GM19023 (cell line): ENCODE measurements around the gene MAP3K2.

Experiments used
- ATAC-seq: cut with Tn5 transposase; IDR thresholded peaks from one replicate; pipeline ENCODE4 v1.9.1; 2021; ENCODE audit warnings: mild to moderate bottlenecking, moderate library complexity; ENCODE audit not compliant: unreplicated experiment

MAP3K2 gene

GRCh38 chr2:127407661-127408003 lies 19.9 kb upstream of the MAP3K2 start:
- ATAC-seq = peak; percentile 15

DNA sequence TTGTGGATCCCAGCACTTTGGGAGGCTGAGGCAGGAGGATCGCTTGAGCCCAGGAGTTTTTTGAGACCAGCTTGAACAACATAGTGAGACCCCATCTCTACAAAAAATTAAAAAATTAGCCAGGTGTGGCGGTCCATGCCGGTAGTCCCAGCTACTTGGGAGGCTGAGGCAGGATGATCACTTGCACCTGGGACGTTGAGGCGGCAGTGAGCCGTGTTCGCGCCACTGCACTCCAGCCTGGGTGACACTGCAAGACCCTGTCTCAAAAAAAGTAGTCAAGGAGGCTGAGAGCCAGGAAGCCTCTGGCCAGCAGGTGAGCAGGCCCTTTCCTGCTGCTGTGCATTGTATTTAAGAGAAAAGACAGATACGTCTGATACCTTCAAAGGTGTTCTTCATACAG lies 19.3 kb upstream of the MAP3K2 start:
- ATAC-seq = no peak

GRCh38 chr2:127406454-127406853 lies 18.7 kb upstream of the MAP3K2 start:
- no peak for ATAC-seq

DNA sequence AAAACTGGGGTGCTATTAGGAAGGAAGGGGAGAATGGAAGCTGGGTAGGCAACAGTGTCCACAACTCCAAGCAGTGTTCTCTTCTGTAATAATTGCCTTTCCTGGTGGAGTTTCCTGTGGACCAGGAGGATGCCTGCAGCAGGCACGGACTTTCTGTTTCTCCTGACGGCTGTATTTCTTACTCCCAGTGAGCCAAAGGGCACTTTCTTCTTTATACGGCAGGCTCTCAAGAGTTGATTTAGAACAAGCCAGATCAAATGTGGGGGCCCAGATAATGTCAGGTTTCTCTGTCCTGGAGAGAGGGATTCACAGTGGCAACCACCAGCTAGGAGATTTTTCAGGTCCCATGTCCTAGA lies 17.5 kb upstream of the MAP3K2 start:
- no peak for ATAC-seq

DNA sequence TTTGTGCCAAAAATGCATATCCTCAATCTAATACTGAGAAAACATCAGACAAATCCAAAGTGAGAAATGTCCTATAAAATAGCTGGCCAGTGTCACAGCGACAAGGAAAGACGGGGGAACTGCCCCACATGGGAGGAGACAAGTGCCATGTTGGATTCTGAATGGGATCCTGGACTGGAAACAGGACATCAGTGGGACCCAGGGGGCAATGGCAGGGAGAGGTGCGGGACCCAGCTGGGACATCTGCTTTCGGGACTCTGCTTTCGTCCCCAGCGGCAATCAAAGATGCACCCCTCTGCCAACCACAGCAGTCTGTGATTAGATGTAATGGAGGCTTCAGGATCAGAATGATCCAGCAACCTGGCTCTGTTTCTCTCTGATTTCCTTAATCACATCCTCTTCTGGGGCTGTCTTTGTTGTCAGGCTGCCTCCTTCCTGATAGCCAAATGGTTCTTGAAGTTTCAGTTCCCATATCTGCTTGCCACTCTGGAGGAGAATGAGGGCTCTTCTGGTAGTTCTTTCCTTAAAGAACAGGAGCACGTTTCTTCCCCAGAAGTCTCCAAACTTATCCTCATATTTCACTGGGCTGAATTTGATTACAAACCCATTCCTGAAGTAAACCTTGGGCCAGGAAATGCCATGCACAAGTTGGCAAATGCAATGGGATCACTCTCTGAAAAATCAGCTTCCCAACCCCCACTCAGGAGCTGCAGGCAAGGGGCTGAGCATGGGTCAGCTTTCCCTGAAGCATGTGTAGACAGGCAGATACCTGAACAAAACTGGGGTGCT lies 16.9 kb upstream of the MAP3K2 start:
- no peak for ATAC-seq

- ATAC-seq = no peak
Observed at GRCh38 chr2:127403460-127403859, 15.7 kb upstream of the MAP3K2 start.

GRCh38 chr2:127401757-127402695 lies 14.3 kb upstream of the MAP3K2 start:
- ATAC-seq = no peak

DNA sequence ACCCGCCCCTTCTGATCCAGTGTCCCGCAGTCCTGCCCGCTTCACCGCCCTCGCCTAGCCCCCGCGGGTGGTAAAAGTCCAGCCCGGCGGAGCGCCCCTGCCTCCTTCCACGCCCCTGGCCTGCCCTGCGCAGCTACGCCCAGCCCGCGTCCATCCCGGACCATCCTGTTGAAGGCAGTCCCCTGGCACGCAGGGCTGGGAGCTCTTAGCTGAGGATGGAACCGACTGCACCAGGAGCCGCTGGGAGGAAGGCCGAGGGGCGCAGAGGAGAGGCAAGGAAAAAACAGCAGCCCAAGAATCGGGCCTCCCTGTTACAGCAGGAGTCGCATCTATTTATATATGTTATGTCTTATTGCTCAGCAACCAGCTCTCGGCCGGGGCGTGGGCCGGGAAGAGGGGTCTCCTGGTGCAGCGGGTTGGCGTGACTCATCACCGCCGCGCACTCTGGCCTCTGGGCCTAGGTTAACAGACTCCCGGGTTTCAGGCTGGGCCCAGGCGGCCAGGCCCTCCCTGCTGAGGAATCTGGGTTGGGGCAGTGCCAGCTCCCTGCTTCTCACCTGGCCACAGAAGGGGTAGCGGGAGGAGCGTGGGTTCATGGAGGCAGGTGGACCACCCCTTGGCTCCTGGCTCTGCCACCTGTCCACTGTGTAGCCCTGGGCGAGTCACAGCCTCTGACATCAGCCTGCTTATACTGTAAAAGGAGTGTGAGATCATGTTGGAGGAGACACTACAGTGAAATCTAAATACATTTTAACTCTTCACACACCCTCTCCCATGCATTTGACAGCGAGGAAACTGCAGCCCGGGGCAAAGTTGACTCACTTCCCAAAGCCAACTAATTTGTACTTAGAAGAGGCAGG lies 13.4 kb upstream of the MAP3K2 start:
- ATAC-seq = no peak

GRCh38 chr2:127400533-127400896 lies 12.7 kb upstream of the MAP3K2 start:
- no peak for ATAC-seq

- peak; percentile 88 for ATAC-seq
Observed at GRCh38 chr2:127398239-127398590, 10.4 kb upstream of the MAP3K2 start.

- ATAC-seq = no peak
Observed at GRCh38 chr2:127397568-127398238, 9.9 kb upstream of the MAP3K2 start.

- no peak for ATAC-seq
Observed at GRCh38 chr2:127394492-127394891, 6.7 kb upstream of the MAP3K2 start.

DNA sequence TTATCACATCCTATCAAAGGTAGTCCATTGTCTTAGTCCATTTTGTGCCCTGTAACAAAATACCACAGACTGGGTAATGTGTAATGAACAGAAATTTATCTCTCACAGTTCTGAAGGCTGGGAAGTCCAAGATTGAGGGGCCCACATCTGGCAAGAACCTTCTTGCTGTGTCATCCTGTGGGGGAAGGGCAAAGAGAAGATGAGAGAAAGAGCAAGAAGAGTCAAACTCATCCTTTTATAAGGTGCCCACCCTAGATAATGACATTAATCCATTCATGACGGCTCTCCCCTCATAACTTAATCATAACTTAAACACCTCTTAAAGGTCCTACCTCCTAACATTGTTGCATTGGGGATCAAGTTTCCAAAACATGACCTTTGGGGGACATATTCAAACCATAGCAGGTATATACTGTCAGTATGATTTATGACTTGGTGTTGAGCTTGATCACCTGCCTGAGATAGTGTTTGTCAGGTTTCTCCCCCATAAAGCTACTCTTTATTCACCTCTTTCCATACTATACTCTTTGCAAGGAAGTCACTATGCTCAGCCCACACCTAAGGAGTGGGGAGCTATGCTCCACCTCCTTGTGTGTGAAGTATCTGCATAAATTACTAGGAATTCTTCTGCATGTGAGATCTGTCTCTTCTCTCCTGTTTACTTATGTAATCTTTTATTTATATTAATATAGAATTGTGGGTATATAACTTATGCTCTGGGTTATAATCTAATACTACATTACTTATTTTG lies 5.2 kb upstream of the MAP3K2 start:
- no peak for ATAC-seq

DNA sequence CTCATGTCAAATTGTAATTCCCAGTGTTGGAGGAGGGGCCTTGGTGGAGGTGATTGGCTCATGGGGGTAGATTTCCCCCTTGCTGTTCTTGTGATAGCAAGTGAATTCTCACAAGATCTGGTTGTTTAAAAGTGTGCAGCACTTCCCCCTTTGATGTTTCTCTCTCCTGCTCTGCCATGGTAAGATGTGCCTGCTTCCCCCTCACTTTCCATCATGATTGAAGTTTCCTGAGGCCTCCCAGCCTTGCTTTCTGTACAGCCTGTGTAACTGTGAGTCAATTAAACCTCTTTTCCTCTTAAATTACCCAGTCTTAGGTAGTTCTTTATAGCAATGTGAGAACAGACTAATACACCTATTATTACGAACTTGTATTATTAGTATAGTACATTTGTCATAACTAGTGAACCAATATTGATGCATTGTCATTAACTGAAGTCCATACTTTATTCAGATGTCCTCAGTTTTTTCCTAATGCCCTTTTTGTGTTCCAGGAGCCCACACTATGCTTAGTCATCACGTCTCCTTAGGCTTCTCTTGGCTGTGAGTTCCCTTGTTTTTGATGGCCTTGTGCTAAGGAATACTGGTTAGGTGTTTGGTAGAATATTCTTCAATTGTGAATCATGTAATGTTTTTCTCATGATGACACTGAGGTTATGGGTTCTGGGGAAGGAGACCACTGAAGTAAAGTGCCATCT lies 4.5 kb upstream of the MAP3K2 start:
- ATAC-seq = no peak

DNA sequence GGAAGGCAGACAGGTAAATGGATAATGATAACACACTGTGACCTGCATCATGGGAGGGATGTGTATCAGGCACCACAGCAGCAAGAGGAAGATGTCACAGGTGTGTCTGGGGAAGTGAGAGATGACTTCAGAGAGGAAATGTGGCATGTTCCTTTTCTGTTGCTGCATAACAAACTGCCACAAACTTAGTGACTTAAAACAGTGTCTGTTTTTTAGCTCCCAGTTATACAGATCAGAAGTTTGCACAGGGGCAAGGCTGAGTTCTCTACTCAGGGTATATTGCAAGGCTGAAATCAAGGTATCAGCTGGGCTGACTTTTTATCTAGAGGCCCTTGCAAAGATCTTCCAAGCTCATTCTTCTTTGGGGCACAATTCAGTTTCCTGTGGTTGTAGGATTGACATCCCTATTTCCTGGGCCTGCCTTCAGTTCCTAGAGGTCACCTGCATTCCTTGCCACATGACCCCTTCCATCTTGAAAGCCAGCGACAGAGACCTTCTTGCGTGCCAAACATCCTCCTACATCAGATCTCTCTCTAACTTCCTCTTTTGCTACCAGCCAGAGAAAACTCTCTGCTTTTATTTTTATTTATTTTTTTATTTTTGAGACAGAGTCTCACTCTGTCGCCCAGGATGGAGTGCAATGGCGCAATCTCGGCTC lies 2.1 kb upstream of the MAP3K2 start:
- no peak for ATAC-seq

GRCh38 chr2:127388423-127389164 lies 819 bp upstream of the MAP3K2 start:
- peak; percentile 15 for ATAC-seq

DNA sequence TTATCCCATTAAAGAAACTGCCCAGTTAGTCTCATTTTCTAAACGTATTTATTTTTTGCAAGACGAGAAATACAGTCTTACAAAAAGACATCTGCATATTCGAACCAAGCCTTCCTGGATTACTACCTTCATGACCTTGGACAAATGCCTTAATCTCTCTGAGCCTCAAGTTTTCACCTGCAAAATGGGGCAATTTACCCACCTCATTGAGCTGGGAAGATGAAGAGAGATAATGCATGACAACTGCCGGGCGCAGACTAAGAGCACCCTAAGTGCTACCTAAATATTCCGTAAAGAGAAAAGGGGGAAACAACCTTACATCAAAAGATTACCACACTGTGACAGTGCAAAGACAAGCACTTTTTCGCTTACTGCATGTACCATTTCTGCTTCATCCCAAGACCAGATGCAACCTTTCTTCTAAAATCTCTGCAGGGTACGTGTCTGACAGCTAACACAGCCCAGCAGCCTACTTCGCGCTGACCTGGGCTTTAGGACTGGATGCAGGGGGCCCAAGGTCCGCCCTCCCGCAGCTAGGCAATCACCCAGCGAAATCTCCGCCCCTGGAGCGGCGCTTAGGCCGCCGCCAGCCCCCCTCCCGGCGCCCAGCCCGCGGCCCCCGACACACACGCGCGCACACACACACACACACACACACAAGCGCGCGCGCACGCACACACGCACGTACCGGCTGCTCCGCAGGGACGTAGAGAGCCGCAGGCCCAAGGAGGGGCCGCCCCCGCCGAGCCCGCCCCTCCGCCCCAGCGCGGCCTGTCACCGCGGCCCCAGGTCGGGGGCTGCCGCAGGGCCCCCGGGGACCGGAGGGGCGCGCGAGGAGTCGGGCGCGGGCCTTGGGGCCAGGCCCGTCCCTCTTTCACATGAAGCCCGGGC lies 766 bp downstream of the MAP3K2 start:
- peak; percentile 73 for ATAC-seq
